Left ventricle myocardium inferior (tissue), 1 donor: ENCODE results near the gene NRXN3. TPM values are rescaled to one million over a fixed set of nuclear protein-coding genes. Genes with fewer than 3 reads are reported as not detected.

ENCODE experiments used
- DNase-seq: peaks from one replicate; pipeline ENCODE4 v3.0.0-alpha.2; 2020
- H3K27ac ChIP-seq: fragments of 200-600 bp; replicated peaks from 2 replicates; pipeline ENCODE4 v1.8.0; 2021
- H3K27me3 ChIP-seq: fragments of 200-600 bp; 2 replicates; pipeline ENCODE4 v1.8.0; 2021; ENCODE audit warnings: low read depth
- H3K36me3 ChIP-seq: fragments of 200-600 bp; 2 replicates; pipeline ENCODE4 v1.8.0; 2021
- H3K4me1 ChIP-seq: fragments of 200-600 bp; 2 replicates; pipeline ENCODE4 v1.8.0; 2021
- H3K4me3 ChIP-seq: fragments of 200-600 bp; 2 replicates; pipeline ENCODE4 v1.8.0; 2021; ENCODE audit warnings: mild to moderate bottlenecking, moderate library complexity
- H3K9me3 ChIP-seq: fragments of 200-600 bp; replicated peaks from 2 replicates; pipeline ENCODE4 v1.8.0; 2021
- intact Hi-C: fragments of 100-400 bp; cut with micrococcal nuclease; formaldehyde crosslinking; loops from one replicate; pipeline ENCODE4 v1.11.0; 2022
- total RNA-seq: library from RNA; stranded (reverse); fragmentation: NEBNext Ultra II Directional; extraction: Animal tissue kit (Norgen Biotek cat#: 25700); gene quantifications from one replicate; pipeline ENCODE4 v1.2.1, GENCODE V29; 2021
- TF ChIP-seq, protein P1 (sequence below): fragments of 200-600 bp; IDR thresholded peaks from 2 replicates; pipeline ENCODE4 v1.8.0; 2021; ENCODE audit warnings: antibody characterized with exemption, mild to moderate bottlenecking, borderline replicate concordance
- donor health status: DM: no; HTN: yes; CAD: no; lungs with severe emphysema.

NRXN3 gene
- total RNA-seq, 1 donor from 2014 or later: 1.2 TPM

DNA sequence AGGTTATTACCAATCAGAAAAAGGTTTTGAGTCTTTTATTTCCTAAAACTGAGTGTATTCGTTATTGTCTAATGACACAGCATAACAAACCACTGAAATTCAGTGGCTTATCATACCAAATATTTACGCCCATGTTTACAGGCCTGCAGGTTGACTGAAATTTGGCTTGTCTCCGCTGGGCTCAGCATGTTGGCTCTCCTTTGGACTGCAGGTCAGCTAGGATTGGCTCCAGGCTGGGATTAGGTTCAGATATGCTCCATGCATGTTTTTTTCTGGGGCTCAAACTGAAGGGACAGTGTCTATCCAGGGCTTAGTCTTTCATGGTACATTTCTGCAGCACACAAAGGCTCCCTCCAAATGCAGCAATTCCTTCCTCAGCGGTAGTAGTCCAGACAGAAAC is 1471.2 kb downstream of the NRXN3 start:
- intact Hi-C loops: no loop called here
- no peaks in the 10 kb centered on the region for H3K9me3 ChIP-seq
- no peaks in the 10 kb centered on the region for H3K4me1 ChIP-seq
- no peak overlapping the region for H3K4me3 ChIP-seq
- no peaks in the 10 kb centered on the region for H3K36me3 ChIP-seq
- no peaks in the 10 kb centered on the region for H3K27me3 ChIP-seq
- TF ChIP-seq, protein P1, sequence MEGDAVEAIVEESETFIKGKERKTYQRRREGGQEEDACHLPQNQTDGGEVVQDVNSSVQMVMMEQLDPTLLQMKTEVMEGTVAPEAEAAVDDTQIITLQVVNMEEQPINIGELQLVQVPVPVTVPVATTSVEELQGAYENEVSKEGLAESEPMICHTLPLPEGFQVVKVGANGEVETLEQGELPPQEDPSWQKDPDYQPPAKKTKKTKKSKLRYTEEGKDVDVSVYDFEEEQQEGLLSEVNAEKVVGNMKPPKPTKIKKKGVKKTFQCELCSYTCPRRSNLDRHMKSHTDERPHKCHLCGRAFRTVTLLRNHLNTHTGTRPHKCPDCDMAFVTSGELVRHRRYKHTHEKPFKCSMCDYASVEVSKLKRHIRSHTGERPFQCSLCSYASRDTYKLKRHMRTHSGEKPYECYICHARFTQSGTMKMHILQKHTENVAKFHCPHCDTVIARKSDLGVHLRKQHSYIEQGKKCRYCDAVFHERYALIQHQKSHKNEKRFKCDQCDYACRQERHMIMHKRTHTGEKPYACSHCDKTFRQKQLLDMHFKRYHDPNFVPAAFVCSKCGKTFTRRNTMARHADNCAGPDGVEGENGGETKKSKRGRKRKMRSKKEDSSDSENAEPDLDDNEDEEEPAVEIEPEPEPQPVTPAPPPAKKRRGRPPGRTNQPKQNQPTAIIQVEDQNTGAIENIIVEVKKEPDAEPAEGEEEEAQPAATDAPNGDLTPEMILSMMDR: no peak
- DNase-seq: no peak
- H3K27ac ChIP-seq: no peak overlapping the region

DNA sequence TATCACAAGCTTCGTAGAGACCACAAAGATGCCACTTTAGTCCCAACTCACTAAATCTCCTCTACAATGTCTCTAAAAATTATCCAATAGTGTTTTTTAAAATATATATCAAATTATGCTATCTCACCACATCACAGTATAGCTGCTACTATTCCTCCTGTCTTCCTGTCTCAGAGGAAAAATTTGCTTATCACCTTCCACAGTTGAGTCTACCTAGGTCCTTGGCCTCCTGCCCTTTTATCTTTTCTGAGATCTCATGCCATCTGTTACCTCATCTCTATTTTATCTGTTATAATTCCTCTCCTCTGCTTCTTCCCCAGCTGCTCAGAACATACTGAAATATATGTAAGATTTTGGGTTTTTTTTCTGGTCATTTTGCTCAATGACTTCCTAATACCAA is 1473.0 kb downstream of the NRXN3 start:
- Histone ChIP-seq H3K27me3 (no peaks in the 10 kb centered on the region), H3K4me1 (no peaks in the 10 kb centered on the region), H3K36me3 (no peaks in the 10 kb centered on the region), H3K9me3 (no peaks in the 10 kb centered on the region), H3K27ac (no peak overlapping the region), H3K4me3 (no peak overlapping the region)
- TF ChIP-seq, protein P1: no peak
- DNase-seq: no peak
- intact Hi-C loops: no loop called here

DNA sequence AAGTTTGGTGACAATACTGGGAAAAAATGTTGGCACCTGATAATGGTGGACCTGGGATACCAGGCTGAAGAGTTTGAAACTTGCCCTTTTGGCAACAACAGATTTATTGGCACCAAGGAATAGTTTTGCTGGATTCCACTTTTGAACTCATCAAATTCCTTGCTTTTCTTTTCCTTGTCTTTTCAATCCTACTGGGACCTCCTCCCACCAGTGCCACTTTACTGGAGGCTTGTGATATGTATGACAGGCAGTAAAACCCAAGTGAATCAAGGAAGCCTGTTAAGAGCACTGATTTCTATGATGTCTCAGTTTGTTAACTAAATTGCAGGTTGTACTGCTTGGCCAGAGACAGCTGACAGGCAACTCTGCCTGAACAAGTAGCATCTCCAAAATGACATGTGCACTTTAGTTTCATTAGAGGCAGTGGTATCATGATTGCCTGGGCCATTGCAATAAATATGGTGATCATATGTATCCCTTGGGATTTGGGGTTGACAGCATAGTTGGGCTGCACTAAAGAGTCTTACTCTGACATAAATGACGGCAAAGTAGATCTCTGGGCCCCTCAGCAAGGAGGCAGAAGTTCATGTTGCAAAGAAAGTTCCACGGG is 1475.7 kb downstream of the NRXN3 start:
- no peak overlapping the region for H3K27ac ChIP-seq
- DNase-seq: no peak
- TF ChIP-seq, protein P1: no peak

DNA sequence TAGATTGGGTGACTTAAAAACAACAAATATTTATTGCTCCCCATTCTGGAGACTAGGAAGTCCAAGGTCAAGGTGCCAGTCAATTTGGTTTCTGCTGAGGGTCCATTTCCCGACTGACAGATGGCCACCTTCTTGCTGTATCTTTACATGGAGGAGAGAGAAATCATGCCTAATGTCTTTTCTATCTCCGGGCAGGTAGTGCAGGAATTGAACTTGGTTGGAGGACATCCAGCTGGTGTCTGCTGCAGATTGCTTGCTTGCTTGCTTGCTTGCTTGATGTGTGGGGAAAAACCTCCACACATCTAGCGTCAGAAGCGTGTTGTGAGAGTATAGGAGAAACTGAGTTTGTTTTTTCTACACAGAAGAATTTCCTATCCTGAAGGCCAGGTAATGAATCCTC is 1479.7 kb downstream of the NRXN3 start:
- Histone ChIP-seq H3K4me3 (no peak overlapping the region), H3K9me3 (peaks cover 18% of the 10 kb centered on the region), H3K27ac (no peak overlapping the region), H3K27me3 (no peaks in the 10 kb centered on the region), H3K4me1 (no peaks in the 10 kb centered on the region), H3K36me3 (no peaks in the 10 kb centered on the region)
- TF ChIP-seq, protein P1: no peak
- intact Hi-C loops: no loop called here
- no peak for DNase-seq

More for the DNA sequence above, 1475.7 kb downstream of the NRXN3 start:
- no peaks in the 10 kb centered on the region for H3K4me1 ChIP-seq
- no peaks in the 10 kb centered on the region for H3K9me3 ChIP-seq
- H3K36me3 ChIP-seq: no peaks in the 10 kb centered on the region
- no peaks in the 10 kb centered on the region for H3K27me3 ChIP-seq
- no peak overlapping the region for H3K4me3 ChIP-seq
- intact Hi-C loops: no loop called here

DNA sequence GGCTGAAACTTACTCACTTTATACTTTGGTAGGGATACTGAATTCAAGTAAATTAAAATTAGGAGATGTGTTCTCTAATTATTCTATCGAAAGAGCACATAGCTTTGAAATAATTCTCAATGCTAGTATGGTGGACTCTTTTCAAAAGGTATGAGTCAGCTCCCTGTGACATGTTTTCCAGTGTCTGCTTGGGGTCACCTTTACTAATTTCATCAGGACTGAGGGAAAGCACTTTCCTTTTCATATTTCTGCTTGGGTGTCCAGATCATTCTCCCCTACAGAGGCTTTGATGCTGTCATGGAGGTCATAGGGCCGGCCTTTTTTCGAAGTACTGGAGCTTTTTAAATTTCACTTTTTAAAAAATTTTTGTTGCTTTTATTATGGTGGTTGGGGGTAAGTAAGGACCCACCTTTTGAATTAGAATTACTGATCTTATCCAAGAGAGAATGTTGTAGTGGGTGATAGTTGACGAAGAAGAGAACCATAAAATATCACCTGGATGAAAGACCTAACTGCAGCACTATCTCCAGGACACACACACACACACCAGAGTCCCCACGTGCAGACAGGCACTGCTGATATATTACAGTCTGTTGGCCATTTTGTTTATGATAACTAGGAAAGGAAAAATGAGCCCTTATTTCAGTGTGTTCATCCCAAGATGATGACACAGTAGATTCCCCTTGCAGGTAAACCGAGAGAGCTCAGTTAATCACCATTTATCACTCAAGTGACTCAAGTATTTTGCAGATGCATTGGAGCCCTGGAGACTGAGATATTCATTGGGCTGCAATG is 1482.5 kb downstream of the NRXN3 start:
- no peaks in the 10 kb centered on the region for H3K4me1 ChIP-seq
- H3K4me3 ChIP-seq: no peak overlapping the region
- H3K27me3 ChIP-seq: no peaks in the 10 kb centered on the region
- DNase-seq: no peak
- H3K27ac ChIP-seq: no peak overlapping the region
- no peaks in the 10 kb centered on the region for H3K36me3 ChIP-seq
- peaks cover 18% of the 10 kb centered on the region for H3K9me3 ChIP-seq
- intact Hi-C loops: no loop called here
- TF ChIP-seq, protein P1: no peak
